ENCODE measurements around the gene DDIAS. TPM values are rescaled to one million over a fixed set of nuclear protein-coding genes. Genes with fewer than 3 reads are reported as not detected.

Gene DDIAS
- total RNA-seq, 4 donors from 2014 or later: 0.17 to 1.6 (median 0.52) TPM; not detected in 1

DNA sequence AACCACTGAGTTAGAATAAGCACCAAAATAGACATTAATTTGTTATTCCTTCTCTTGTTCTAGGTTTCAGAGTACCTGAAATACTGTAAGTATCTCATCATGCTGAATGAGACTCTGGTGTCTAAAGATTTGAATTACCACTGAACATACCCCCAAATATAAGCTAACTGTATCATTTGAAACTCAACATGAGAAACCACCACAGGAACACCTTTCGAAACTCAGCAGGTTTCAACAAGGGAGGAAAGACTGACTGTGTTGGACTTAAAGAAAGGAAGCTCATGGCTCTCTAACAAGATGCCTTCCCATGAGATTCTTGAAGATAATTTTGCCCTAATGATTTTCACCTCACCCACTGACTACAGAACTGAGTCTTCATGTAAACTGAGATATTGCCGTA is 38.3 kb upstream of the DDIAS start:
- intact Hi-C loops (cut with DNase I): no loop called here
- H3K4me1 ChIP-seq: peaks cover 17 to 41% (median 35%) of the 10 kb centered on the region in 4 donors
- no peak overlapping the region for H3K4me3 ChIP-seq
- no peak for DNase-seq (ENCODE audit: extremely low spot score)
- H3K36me3 ChIP-seq: no peaks in the 10 kb centered on the region
- WGBS: 85% methylated on average over 2 of the region's 2 CpGs
- H3K27ac ChIP-seq (replicated peaks in 1 of 4): no peak overlapping the region
- no peaks in the 10 kb centered on the region for H3K9me3 ChIP-seq
- no peaks in the 10 kb centered on the region for H3K27me3 ChIP-seq
- TF ChIP-seq EP300 (IDR thresholded peaks at IDR 0.05) (no peak), CTCF (IDR thresholded peaks at IDR 0.05) (no peak), POLR2AphosphoS5 (IDR thresholded peaks at IDR 0.05) (no peak), POLR2A (IDR thresholded peaks at IDR 0.05; ENCODE audit: low read depth) (no peak)

DNA sequence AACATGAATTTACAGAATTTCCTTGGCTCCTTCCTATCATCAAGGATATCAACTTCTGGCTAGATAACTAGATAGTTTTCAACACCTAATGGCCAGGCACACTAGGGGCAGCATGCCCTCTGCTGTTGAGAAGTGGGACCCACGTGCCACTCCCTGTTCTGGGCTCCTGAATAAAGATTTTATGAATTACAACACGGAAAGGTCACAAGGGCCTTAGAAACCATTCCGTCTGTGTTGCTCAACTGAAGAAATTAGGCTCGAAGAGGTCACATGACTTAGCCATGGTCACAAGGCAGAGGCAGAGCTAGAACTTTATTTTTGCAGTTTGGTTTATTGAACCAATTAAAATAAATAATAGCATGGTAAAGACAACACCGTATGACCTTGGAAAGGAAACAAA is 37.3 kb upstream of the DDIAS start:
- WGBS: 23% methylated on average over 5 of the region's 5 CpGs
- intact Hi-C loops (cut with DNase I): loop anchor here (2.0 kb wide), 1 partner anchor 145 kb away; no protein-coding TSS in a partner anchor
- TF ChIP-seq EP300 (IDR thresholded peaks at IDR 0.05) (no peak), CTCF (IDR thresholded peaks at IDR 0.05) (peak; percentile 56 to 65 (median 60)), POLR2AphosphoS5 (IDR thresholded peaks at IDR 0.05) (peak in 1 of 2 donors; percentile 8), POLR2A (IDR thresholded peaks at IDR 0.05; ENCODE audit: low read depth) (no peak)
- Histone ChIP-seq H3K4me1 (peaks cover 13 to 37% (median 29%) of the 10 kb centered on the region in 4 donors), H3K27ac (replicated peaks in 1 of 4) (no peak overlapping the region), H3K9me3 (no peaks in the 10 kb centered on the region), H3K4me3 (no peak overlapping the region), H3K27me3 (no peaks in the 10 kb centered on the region), H3K36me3 (no peaks in the 10 kb centered on the region)
- no peak for DNase-seq (ENCODE audit: extremely low spot score)

DNA sequence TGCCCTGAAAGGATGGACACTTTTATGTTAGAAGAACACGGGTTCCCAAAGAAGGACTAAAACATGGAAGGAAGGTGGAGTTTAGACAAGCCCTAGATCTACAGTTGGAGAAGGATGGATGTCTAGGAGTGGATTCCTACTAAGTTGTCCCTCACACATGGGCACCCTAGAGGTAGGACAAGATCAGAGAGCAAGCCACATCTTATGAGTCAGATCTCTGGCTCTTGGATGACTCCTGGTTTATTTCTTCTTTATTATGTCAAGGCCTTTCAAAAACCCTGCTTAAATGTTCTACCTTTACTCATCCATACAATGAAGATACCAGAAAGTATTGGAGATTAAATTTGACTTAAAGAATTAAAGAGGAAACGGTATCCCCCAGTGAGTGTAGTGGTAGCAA is 35.7 kb upstream of the DDIAS start:
- 78% methylated on average over 2 of the region's 2 CpGs for WGBS
- TF ChIP-seq POLR2A (IDR thresholded peaks at IDR 0.05; ENCODE audit: low read depth): no peak
- TF ChIP-seq POLR2AphosphoS5 (IDR thresholded peaks at IDR 0.05): no peak
- TF ChIP-seq CTCF (IDR thresholded peaks at IDR 0.05): no peak
- no peak for TF ChIP-seq EP300 (IDR thresholded peaks at IDR 0.05)
- no peaks in the 10 kb centered on the region for H3K9me3 ChIP-seq
- H3K4me3 ChIP-seq: no peak overlapping the region
- H3K27ac ChIP-seq (replicated peaks in 1 of 4): no peak overlapping the region
- intact Hi-C loops (cut with DNase I): loop anchor here (2.0 kb wide), 2 partner anchors 35 to 147 kb away; partner anchors contain the start of genes DDIAS and PRCP
- DNase-seq (ENCODE audit: extremely low spot score): no peak
- no peaks in the 10 kb centered on the region for H3K36me3 ChIP-seq
- H3K27me3 ChIP-seq: no peaks in the 10 kb centered on the region
- peaks cover 21 to 38% (median 33%) of the 10 kb centered on the region in 4 donors for H3K4me1 ChIP-seq

DNA sequence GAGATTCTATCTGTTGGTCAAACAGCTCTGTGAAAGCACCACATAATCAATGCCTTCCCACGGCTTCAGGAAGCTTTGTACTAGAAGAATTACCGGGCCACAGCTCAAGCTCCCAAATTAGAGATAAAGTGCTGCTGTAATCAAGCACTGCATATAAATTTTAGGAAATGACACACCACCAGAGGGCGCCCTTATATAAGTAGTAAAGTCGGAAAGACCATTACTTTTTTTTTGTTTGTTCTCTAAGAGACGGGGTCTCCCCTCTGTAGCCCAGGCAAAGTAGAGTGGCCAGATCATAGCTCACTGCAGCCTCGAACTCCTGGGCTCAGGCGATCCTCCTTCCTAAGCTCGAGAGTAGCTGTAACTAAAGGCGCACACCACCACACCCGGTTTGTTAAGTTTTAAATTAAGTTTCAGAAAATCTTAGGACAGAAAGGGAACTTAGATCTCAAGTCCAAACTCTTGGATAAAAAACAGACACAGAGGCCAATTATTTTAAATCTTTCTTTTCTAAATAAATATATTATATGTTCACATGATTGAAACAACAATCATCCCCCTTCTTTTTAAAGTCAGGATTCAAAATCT is 33.9 kb upstream of the DDIAS start:
- no peaks in the 10 kb centered on the region for H3K9me3 ChIP-seq
- H3K4me3 ChIP-seq: peak overlapping the region; percentile 19 to 47 (median 26)
- DNase-seq (ENCODE audit: extremely low spot score): peak; percentile 97
- H3K36me3 ChIP-seq: no peaks in the 10 kb centered on the region
- peak; percentile 66 to 72 (median 71) for TF ChIP-seq CTCF (IDR thresholded peaks at IDR 0.05)
- TF ChIP-seq EP300 (IDR thresholded peaks at IDR 0.05): no peak
- H3K27ac ChIP-seq (replicated peaks in 1 of 4): no peak overlapping the region
- intact Hi-C loops (cut with DNase I): loop anchor here (2.0 kb wide), 1 partner anchor 33 kb away; the partner anchor contains the start of genes DDIAS and PRCP
- peaks cover 23 to 42% (median 34%) of the 10 kb centered on the region in 4 donors for H3K4me1 ChIP-seq
- WGBS: 10% methylated on average over 10 of the region's 10 CpGs
- H3K27me3 ChIP-seq: no peaks in the 10 kb centered on the region

- no peaks in the 10 kb centered on the region for H3K27me3 ChIP-seq
- H3K4me1 ChIP-seq: peaks cover 17 to 30% (median 26%) of the 10 kb centered on the region in 4 donors
- TF ChIP-seq POLR2A (IDR thresholded peaks at IDR 0.05; ENCODE audit: low read depth): no peak
- peak in 1 of 2 donors; percentile 20 for TF ChIP-seq POLR2AphosphoS5 (IDR thresholded peaks at IDR 0.05)
- intact Hi-C loops (cut with DNase I): no loop called here
- no peaks in the 10 kb centered on the region for H3K9me3 ChIP-seq
- H3K27ac ChIP-seq (replicated peaks in 1 of 4): no peak overlapping the region
- DNase-seq (ENCODE audit: extremely low spot score): no peak
- no peaks in the 10 kb centered on the region for H3K36me3 ChIP-seq
- H3K4me3 ChIP-seq: no peak overlapping the region
These were observed 31.9 kb upstream of the DDIAS start for GRCh38 chr11:82869657-82870056.

Data from esophagus muscularis mucosa (tissue), 4 donors.